IMR-90 (cell line): ENCODE results near the gene LRRC2. TPM values are rescaled to one million over a fixed set of nuclear protein-coding genes. Genes with fewer than 3 reads are reported as not detected.

Experiments used
- ATAC-seq: fragments of 200-7000 bp; cut with Tn5 transposase; 2 replicates; pipeline ENCODE4 v1.9.1; 2020; ENCODE audit warnings: low read depth, mild to moderate bottlenecking, moderate library complexity
- BruUV-seq: library from RNA; stranded (reverse); fragments of 400-500 nt; replicated peaks from 2 replicates; lab custom pipeline; 2021; lab: Mats Ljungman, UMichigan
- CTCF ChIA-PET: fragments of 300-600 bp; formaldehyde crosslinking; extraction: SDS; loops from one replicate; lab custom pipeline; 2021; ENCODE audit warnings: antibody characterized with exemption; lab: Yijun Ruan, JAX
- POLR2A ChIA-PET: fragments of 300-600 bp; sonication (Branson Sonifier 250); formaldehyde crosslinking; loops from one replicate; lab custom pipeline; 2022; ENCODE audit warnings: antibody characterized with exemption; ENCODE audit not compliant: unreplicated experiment; lab: Charles Lee
- DNase-seq: peaks from one replicate; pipeline ENCODE4 v3.0.0; 2013
- H2AFZ ChIP-seq: replicated peaks from 2 replicates; pipeline ENCODE3; 2013; ENCODE audit warnings: low read length, mild to moderate bottlenecking; ENCODE audit not compliant: poor library complexity
- H2AK5ac ChIP-seq: 2 replicates; pipeline ENCODE4 v1.6.1; 2013; ENCODE audit warnings: low read depth, low read length, inconsistent platforms
- H2AK9ac ChIP-seq: replicated peaks from 2 replicates; pipeline ENCODE3; 2013; ENCODE audit warnings: mild to moderate bottlenecking, low read depth, low read length, moderate library complexity; ENCODE audit not compliant: poor library complexity
- H2BK120ac ChIP-seq: 2 replicates; pipeline ENCODE4 v1.6.1; 2013; ENCODE audit warnings: low read depth, low read length, inconsistent platforms
- H2BK15ac ChIP-seq: 3 replicates; pipeline ENCODE4 v1.6.1; 2013; ENCODE audit warnings: low read depth, low read length, inconsistent platforms
- H2BK20ac ChIP-seq: 2 replicates; pipeline ENCODE4 v1.6.1; 2013; ENCODE audit warnings: low read depth, mild to moderate bottlenecking, inconsistent platforms, low read length, moderate library complexity
- H2BK5ac ChIP-seq: 2 replicates; pipeline ENCODE4 v1.6.1; 2013; ENCODE audit warnings: mild to moderate bottlenecking, low read depth, low read length, inconsistent platforms; ENCODE audit not compliant: poor library complexity, severe bottlenecking
- H3K14ac ChIP-seq: replicated peaks from 2 replicates; pipeline ENCODE4 v1.6.1; 2013; ENCODE audit warnings: low read depth, low read length, inconsistent platforms
- H3K18ac ChIP-seq: 2 replicates; pipeline ENCODE4 v1.6.1; 2013; ENCODE audit warnings: low read depth, low read length, control low read depth
- H3K23ac ChIP-seq: 2 replicates; pipeline ENCODE4 v1.6.1; 2013; ENCODE audit warnings: low read depth, low read length, inconsistent platforms
- H3K27ac ChIP-seq: 2 replicates; pipeline ENCODE4 v1.5.1; 2013; ENCODE audit warnings: mild to moderate bottlenecking, control low read depth, low read length; ENCODE audit not compliant: insufficient read depth
- H3K27me3 ChIP-seq: 2 replicates; pipeline ENCODE4 v1.6.1; 2013; ENCODE audit warnings: low read length; ENCODE audit not compliant: control insufficient read depth, insufficient read depth
- H3K36me3 ChIP-seq: 2 replicates; pipeline ENCODE4 v1.6.1; 2013; ENCODE audit warnings: low read length, mixed read lengths; ENCODE audit not compliant: control insufficient read depth, insufficient read depth
- H3K4ac ChIP-seq: 2 replicates; pipeline ENCODE4 v1.6.1; 2013; ENCODE audit warnings: low read depth, low read length, inconsistent platforms
- H3K4me1 ChIP-seq: 2 replicates; pipeline ENCODE4 v1.6.1; 2013; ENCODE audit warnings: low read length, mixed read lengths; ENCODE audit not compliant: control insufficient read depth, insufficient read depth
- H3K4me2 ChIP-seq: 2 replicates; pipeline ENCODE4 v1.6.1; 2013; ENCODE audit warnings: low read depth, mild to moderate bottlenecking, control low read depth, low read length, moderate library complexity
- H3K4me3 ChIP-seq: 2 replicates; pipeline ENCODE4 v1.5.1; 2013; ENCODE audit warnings: low read depth, mild to moderate bottlenecking, control low read depth, low read length, moderate library complexity; ENCODE audit not compliant: insufficient read depth
- H3K56ac ChIP-seq: 2 replicates; pipeline ENCODE4 v1.6.1; 2013; ENCODE audit warnings: low read length, inconsistent platforms; ENCODE audit not compliant: insufficient read depth; ENCODE audit errors: extremely low read depth
- H3K79me1 ChIP-seq, 2 experiments: 2 replicates each; pipeline ENCODE4 v1.6.1; 2013; ENCODE audit warnings: low read length in 2 of 2, inconsistent platforms in 1 of 2, low read depth in 1 of 2
- H3K9ac ChIP-seq: 2 replicates; pipeline ENCODE4 v1.6.1; 2013; ENCODE audit warnings: low read depth, low read length, control low read depth
- H3K9me1 ChIP-seq: 2 replicates; pipeline ENCODE4 v1.6.1; 2013; ENCODE audit warnings: low read length, inconsistent platforms; ENCODE audit not compliant: insufficient read depth
- H3K9me3 ChIP-seq: 2 replicates; pipeline ENCODE4 v1.6.1; 2013; ENCODE audit warnings: low read length; ENCODE audit not compliant: control insufficient read depth, insufficient read depth
- H4K20me1 ChIP-seq: 2 replicates; pipeline ENCODE4 v1.6.1; 2013; ENCODE audit warnings: low read length, inconsistent platforms; ENCODE audit not compliant: insufficient read depth
- H4K5ac ChIP-seq: 2 replicates; pipeline ENCODE4 v1.6.1; 2013; ENCODE audit warnings: mild to moderate bottlenecking, low read depth, low read length, control low read depth
- H4K8ac ChIP-seq, 2 experiments: 2 replicates each; pipeline ENCODE4 v1.6.1; 2013; ENCODE audit warnings: low read depth in 2 of 2, low read length in 2 of 2, control low read depth in 1 of 2, inconsistent platforms in 1 of 2
- H4K91ac ChIP-seq: 2 replicates; pipeline ENCODE4 v1.6.1; 2013; ENCODE audit warnings: low read depth, low read length, inconsistent platforms; ENCODE audit not compliant: insufficient read depth
- BHLHE40 ChIP-seq: fragments of 150-350 bp; IDR thresholded peaks from 2 replicates; pipeline ENCODE4 v1.6.1; 2016; ENCODE audit warnings: mild to moderate bottlenecking, low read depth, low read length
- CEBPB ChIP-seq: IDR thresholded peaks from 2 replicates; pipeline ENCODE4 v1.6.1; 2012; ENCODE audit warnings: low read depth, low read length, improper control_type of control experiment
- FOS ChIP-seq: fragments of 150-350 bp; IDR thresholded peaks from 2 replicates; pipeline ENCODE4 v1.6.1; 2016; ENCODE audit warnings: low read depth, low read length
- MAFK ChIP-seq: IDR thresholded peaks from 2 replicates; pipeline ENCODE4 v1.6.1; 2012; ENCODE audit warnings: low read depth, low read length, improper control_type of control experiment
- MAZ ChIP-seq: IDR thresholded peaks from 2 replicates; pipeline ENCODE4 v1.6.1; 2012; ENCODE audit warnings: low read depth, mild to moderate bottlenecking, low read length, improper control_type of control experiment, moderate library complexity, borderline replicate concordance
- MXI1 ChIP-seq: IDR thresholded peaks from 2 replicates; pipeline ENCODE4 v1.6.1; 2012; ENCODE audit warnings: low read depth, mild to moderate bottlenecking, low read length, moderate library complexity, borderline replicate concordance
- NFE2L2 ChIP-seq: fragments of 150-350 bp; IDR thresholded peaks from 2 replicates; pipeline ENCODE4 v1.6.1; 2016; ENCODE audit warnings: low read depth, mild to moderate bottlenecking, low read length
- POLR2A ChIP-seq: IDR thresholded peaks from 2 replicates; pipeline ENCODE4 v1.6.1; 2012; ENCODE audit warnings: mild to moderate bottlenecking, low read depth, low read length
- RAD21 ChIP-seq: IDR thresholded peaks from 2 replicates; pipeline ENCODE4 v1.6.1; 2012; ENCODE audit warnings: low read length, improper control_type of control experiment
- RCOR1 ChIP-seq: IDR thresholded peaks from 2 replicates; pipeline ENCODE4 v1.6.1; 2012; ENCODE audit warnings: mild to moderate bottlenecking, low read length, improper control_type of control experiment; ENCODE audit not compliant: insufficient replicate concordance
- RFX5 ChIP-seq: IDR thresholded peaks from 2 replicates; pipeline ENCODE4 v1.8.0; 2012; ENCODE audit warnings: low read depth, mild to moderate bottlenecking, low read length, moderate library complexity
- SMC3 ChIP-seq: fragments of 150-350 bp; IDR thresholded peaks from 2 replicates; pipeline ENCODE4 v1.6.1; 2016; ENCODE audit warnings: low read depth, mild to moderate bottlenecking, antibody characterized with exemption, low read length, moderate library complexity
- WGBS, 2 experiments: methylation state at CpG; one replicate each; pipeline versions ENCODE4 v1.1.5 to v1.1.7; 2013; ENCODE audit warnings: missing lambda C conversion rate in 2 of 2; ENCODE audit not compliant: insufficient read length in 1 of 2; ENCODE audit errors: extremely low coverage in 2 of 2; 5-methylcytosine and 5-hydroxymethylcytosine counted together
- dilution Hi-C: fragments of 300-500 bp; cut with HindIII; formaldehyde crosslinking; loops from one replicate; pipeline ENCODE4 v1.14.3; 2018; ENCODE audit warnings: low sequenced_read_pairs; ENCODE audit not compliant: unreplicated experiment
- in situ Hi-C: fragments of 300-500 bp; cut with MboI; formaldehyde crosslinking; loops from 3 replicates; pipeline ENCODE4 v1.14.3; 2019; ENCODE audit warnings: low sequenced_read_pairs, inconsistent platforms, mixed read lengths
- intact Hi-C: fragments of 100-400 bp; cut with micrococcal nuclease; formaldehyde crosslinking; loops from 2 replicates; pipeline ENCODE4 v1.10.0; 2022
- polyA plus RNA-seq, 3 experiments: library from polyadenylated mRNA; depleted of rRNA; stranded (reverse); fragments of >200 nt; gene quantifications; 2 replicates each; pipeline ENCODE4 v1.2.3, GENCODE V29; 2012; ENCODE audit warnings: low replicate concordance in 1 of 3
- total RNA-seq: library from RNA; depleted of rRNA; stranded (reverse); fragments of >200 nt; gene quantifications from 2 replicates; pipeline ENCODE4 v1.2.3, GENCODE V29; 2012
- TF ChIP-seq, protein P1 (sequence below): fragments of 150-350 bp; IDR thresholded peaks from 2 replicates; pipeline ENCODE4 v1.6.1; 2016; ENCODE audit warnings: low read depth, mild to moderate bottlenecking, low read length, moderate library complexity, borderline replicate concordance
- TF ChIP-seq, protein P2 (sequence below): fragments of 150-350 bp; IDR thresholded peaks from 2 replicates; pipeline ENCODE4 v1.6.1; 2017; ENCODE audit warnings: mild to moderate bottlenecking, antibody characterized with exemption, low read length, low read depth
- TF ChIP-seq, protein P3 (sequence below): conservative IDR thresholded peaks from 2 replicates; pipeline ENCODE4 v1.5.1; 2012; ENCODE audit warnings: mild to moderate bottlenecking, low read depth, low read length, improper control_type of control experiment

The LRRC2 gene
- total and polyA plus RNA-seq, 2 of the 4 experiments (the other 2 are of a cell fraction), result 2.9 to 4.1 TPM

DNA sequence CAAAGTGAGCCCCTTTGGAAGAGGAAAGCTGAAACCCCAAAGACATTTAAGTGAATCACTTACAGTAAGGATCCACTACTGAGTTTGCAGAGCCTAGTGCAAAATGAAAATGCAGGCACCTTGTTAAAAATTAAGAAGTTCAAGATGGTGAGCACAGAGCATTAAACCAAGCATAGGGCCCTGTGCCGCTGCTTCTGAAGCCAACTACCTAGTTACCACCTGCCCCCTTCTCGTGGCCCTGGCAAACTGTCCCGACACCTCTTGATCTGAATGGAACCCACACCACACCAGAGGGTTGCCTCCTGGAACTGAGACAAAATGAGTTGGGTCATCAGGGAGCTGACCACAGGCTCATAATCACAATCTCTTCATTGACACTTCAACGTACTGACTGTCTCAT is 25.6 kb downstream of the LRRC2 start:
- H3K23ac ChIP-seq, result no peak overlapping the region
- peak overlapping the region; percentile 66 for H4K91ac ChIP-seq
- no peak for DNase-seq
- 90% methylated on average over 2 of the region's 4 CpGs; no CpG with 5 or more reads in 1 of the 2 experiments for WGBS, 2 experiments
- H3K4me1 ChIP-seq, result peaks cover 24% of the 10 kb centered on the region
- no peak overlapping the region for H2BK5ac ChIP-seq
- no peak overlapping the region for H4K5ac ChIP-seq
- no peak for TF ChIP-seq SMC3
- no peak for TF ChIP-seq RFX5
- TF ChIP-seq, protein P1, sequence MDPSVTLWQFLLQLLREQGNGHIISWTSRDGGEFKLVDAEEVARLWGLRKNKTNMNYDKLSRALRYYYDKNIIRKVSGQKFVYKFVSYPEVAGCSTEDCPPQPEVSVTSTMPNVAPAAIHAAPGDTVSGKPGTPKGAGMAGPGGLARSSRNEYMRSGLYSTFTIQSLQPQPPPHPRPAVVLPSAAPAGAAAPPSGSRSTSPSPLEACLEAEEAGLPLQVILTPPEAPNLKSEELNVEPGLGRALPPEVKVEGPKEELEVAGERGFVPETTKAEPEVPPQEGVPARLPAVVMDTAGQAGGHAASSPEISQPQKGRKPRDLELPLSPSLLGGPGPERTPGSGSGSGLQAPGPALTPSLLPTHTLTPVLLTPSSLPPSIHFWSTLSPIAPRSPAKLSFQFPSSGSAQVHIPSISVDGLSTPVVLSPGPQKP, result no peak
- no peak for TF ChIP-seq RAD21
- TF ChIP-seq, protein P2, sequence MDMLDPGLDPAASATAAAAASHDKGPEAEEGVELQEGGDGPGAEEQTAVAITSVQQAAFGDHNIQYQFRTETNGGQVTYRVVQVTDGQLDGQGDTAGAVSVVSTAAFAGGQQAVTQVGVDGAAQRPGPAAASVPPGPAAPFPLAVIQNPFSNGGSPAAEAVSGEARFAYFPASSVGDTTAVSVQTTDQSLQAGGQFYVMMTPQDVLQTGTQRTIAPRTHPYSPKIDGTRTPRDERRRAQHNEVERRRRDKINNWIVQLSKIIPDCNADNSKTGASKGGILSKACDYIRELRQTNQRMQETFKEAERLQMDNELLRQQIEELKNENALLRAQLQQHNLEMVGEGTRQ, result no peak
- no peak for TF ChIP-seq BHLHE40
- no peak for TF ChIP-seq MAFK
- TF ChIP-seq FOS, result no peak
- no peak for TF ChIP-seq POLR2A
- TF ChIP-seq MXI1, result no peak
- TF ChIP-seq NFE2L2, result no peak
- TF ChIP-seq MAZ, result no peak
- TF ChIP-seq CEBPB, result no peak
- TF ChIP-seq, protein P3, sequence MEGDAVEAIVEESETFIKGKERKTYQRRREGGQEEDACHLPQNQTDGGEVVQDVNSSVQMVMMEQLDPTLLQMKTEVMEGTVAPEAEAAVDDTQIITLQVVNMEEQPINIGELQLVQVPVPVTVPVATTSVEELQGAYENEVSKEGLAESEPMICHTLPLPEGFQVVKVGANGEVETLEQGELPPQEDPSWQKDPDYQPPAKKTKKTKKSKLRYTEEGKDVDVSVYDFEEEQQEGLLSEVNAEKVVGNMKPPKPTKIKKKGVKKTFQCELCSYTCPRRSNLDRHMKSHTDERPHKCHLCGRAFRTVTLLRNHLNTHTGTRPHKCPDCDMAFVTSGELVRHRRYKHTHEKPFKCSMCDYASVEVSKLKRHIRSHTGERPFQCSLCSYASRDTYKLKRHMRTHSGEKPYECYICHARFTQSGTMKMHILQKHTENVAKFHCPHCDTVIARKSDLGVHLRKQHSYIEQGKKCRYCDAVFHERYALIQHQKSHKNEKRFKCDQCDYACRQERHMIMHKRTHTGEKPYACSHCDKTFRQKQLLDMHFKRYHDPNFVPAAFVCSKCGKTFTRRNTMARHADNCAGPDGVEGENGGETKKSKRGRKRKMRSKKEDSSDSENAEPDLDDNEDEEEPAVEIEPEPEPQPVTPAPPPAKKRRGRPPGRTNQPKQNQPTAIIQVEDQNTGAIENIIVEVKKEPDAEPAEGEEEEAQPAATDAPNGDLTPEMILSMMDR, result no peak
- TF ChIP-seq RCOR1, result no peak
- intact Hi-C loops, result no loop called here
- H4K20me1 ChIP-seq, result no peaks in the 10 kb centered on the region
- no peak overlapping the region for H2AFZ ChIP-seq
- H3K36me3 ChIP-seq, result peaks cover 24% of the 10 kb centered on the region
- no peak overlapping the region for H3K4me2 ChIP-seq
- H2BK20ac ChIP-seq, result peak overlapping the region; percentile 65
- no peak for ATAC-seq
- H3K14ac ChIP-seq, result no peak overlapping the region
- no peak overlapping the region for H3K9ac ChIP-seq
- no peak overlapping the region for H3K56ac ChIP-seq
- H3K27ac ChIP-seq, result no peak overlapping the region
- BruUV-seq, result no TSS peak
- peak overlapping the region; percentile 24; the same call in 1 of the 2 replicates for H3K18ac ChIP-seq
- no peaks in the 10 kb centered on the region for H3K27me3 ChIP-seq
- in situ Hi-C loops, result no loop called here
- no peaks in the 10 kb centered on the region for H3K9me3 ChIP-seq
- ChIA-PET CTCF (interaction anchor here (0.5 kb wide), 1 partner anchor 11 kb away, joined by 3 read pairs; no protein-coding TSS in a partner anchor), POLR2A (no interaction called here)
- peaks cover 0 to 6% of the 10 kb centered on the region in 2 experiments; a peak in 1 of 4 replicates for H3K79me1 ChIP-seq
- H3K9me1 ChIP-seq, result peaks cover 30% of the 10 kb centered on the region
- H3K4me3 ChIP-seq, result no peak overlapping the region
- no peak overlapping the region for H4K8ac ChIP-seq
- no peak overlapping the region for H2AK9ac ChIP-seq
- no peak overlapping the region; the same call in 2 of the 3 replicates for H2BK15ac ChIP-seq
- peak overlapping the region; percentile 64 for H2BK120ac ChIP-seq
- H3K4ac ChIP-seq, result peak overlapping the region; percentile 75
- peak overlapping the region; percentile 81 for H2AK5ac ChIP-seq
- dilution Hi-C loops, result no loop called here
